Common myeloid progenitor, CD34-positive (primary cell): ENCODE data around the gene SORBS1.

ENCODE experiments used
- CTCF ChIA-PET: fragments of 350-600 bp; sonication (Branson Sonifier 250); formaldehyde crosslinking; loops from one replicate; lab custom pipeline; 2021; ENCODE audit warnings: antibody characterized with exemption; lab: Charles Lee
- POLR2A ChIA-PET: fragments of 350-600 bp; sonication (Branson Sonifier 250); formaldehyde crosslinking; loops from one replicate; lab custom pipeline; 2021; ENCODE audit warnings: antibody characterized with exemption; lab: Charles Lee
- DNase-seq, 3 donors: peaks; one replicate each; pipeline versions ENCODE4 v3.0.0 to v3.0.0-alpha.2; 2013
- H3K27ac ChIP-seq, 2 experiments: 1 replicate in 1 of 2; 2 replicates in 1 of 2; pipeline ENCODE4 v1.7.0; 2013; ENCODE audit warnings: inconsistent platforms in 2 of 2, low read length in 2 of 2, mild to moderate bottlenecking in 2 of 2, low read depth in 1 of 2, moderate library complexity in 1 of 2; ENCODE audit not compliant: severe bottlenecking in 2 of 2, insufficient read depth in 1 of 2, poor library complexity in 1 of 2
- H3K27me3 ChIP-seq, 5 experiments: replicated peaks in 2 of 5; 1 replicate in 3 of 5; 2 replicates in 2 of 5; pipeline versions ENCODE4 v1.6.1 to v1.7.0; 2013; ENCODE audit warnings: low read length in 4 of 5, mild to moderate bottlenecking in 2 of 5, moderate library complexity in 2 of 5, inconsistent platforms in 1 of 5; ENCODE audit not compliant: insufficient read depth in 5 of 5, control insufficient read depth in 4 of 5
- H3K36me3 ChIP-seq, 4 experiments: 1 replicate in 2 of 4; 2 replicates in 2 of 4; pipeline versions ENCODE4 v1.6.1 to v1.7.0; 2013; ENCODE audit warnings: low read length in 3 of 4, control low read depth in 1 of 4, mild to moderate bottlenecking in 1 of 4; ENCODE audit not compliant: control insufficient read depth in 4 of 4, insufficient read depth in 4 of 4
- H3K4me1 ChIP-seq, 4 experiments: 1 replicate in 3 of 4; 2 replicates in 1 of 4; pipeline versions ENCODE4 v1.6.1 to v1.7.1; 2013; ENCODE audit warnings: low read length in 3 of 4, mild to moderate bottlenecking in 3 of 4, control low read depth in 1 of 4, inconsistent platforms in 1 of 4, moderate library complexity in 1 of 4; ENCODE audit not compliant: control insufficient read depth in 4 of 4, insufficient read depth in 4 of 4; ENCODE audit errors: control extremely low read depth in 1 of 4
- H3K4me3 ChIP-seq, 7 experiments: 1 replicate in 4 of 7; 2 replicates in 3 of 7; pipeline versions ENCODE4 v1.5.1 to v1.7.0; 2013; ENCODE audit warnings: mild to moderate bottlenecking in 7 of 7, low read length in 6 of 7, moderate library complexity in 6 of 7, inconsistent platforms in 2 of 7, low read depth in 2 of 7, control low read depth in 1 of 7; ENCODE audit not compliant: insufficient read depth in 4 of 7, control insufficient read depth in 1 of 7; ENCODE audit errors: extremely low read depth in 1 of 7
- H3K9me3 ChIP-seq, 5 experiments: 1 replicate in 4 of 5; 2 replicates in 1 of 5; pipeline versions ENCODE4 v1.6.1 to v1.7.1; 2013; ENCODE audit warnings: low read length in 4 of 5, mild to moderate bottlenecking in 2 of 5, inconsistent platforms in 1 of 5, low read depth in 1 of 5, moderate library complexity in 1 of 5; ENCODE audit not compliant: control insufficient read depth in 4 of 5, insufficient read depth in 2 of 5; ENCODE audit errors: control extremely low read depth in 1 of 5
- WGBS: methylation state at CpG from one replicate; pipeline ENCODE4 v1.1.5; 2013; ENCODE audit not compliant: insufficient coverage; 5-methylcytosine and 5-hydroxymethylcytosine counted together

SORBS1 gene

DNA sequence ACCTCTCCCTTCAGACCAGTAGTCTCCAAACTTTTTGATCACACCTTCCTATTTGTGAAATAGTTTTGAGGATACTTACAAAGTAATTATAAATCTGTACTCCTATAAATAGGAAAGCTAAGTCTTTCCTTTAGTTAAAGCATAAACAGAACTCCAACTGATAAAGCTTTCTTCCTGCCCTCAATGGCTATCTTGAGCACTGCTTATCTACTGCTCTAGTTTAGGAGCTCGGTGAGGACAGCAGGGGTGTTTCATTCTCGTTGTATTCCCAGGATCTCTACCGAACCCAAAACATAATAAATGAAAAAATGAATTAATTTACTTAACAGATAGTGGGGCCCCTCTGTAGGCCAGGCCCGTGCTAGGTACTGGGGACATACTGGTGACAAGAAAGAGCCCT is 17.7 kb downstream of the SORBS1 start:
- no peak overlapping the region for H3K4me3 ChIP-seq
- no peaks in the 10 kb centered on the region for H3K4me1 ChIP-seq
- H3K27me3 ChIP-seq = no peaks in the 10 kb centered on the region
- no peaks in the 10 kb centered on the region for H3K36me3 ChIP-seq
- CTCF ChIA-PET = interaction anchor here (1.4 kb wide), 1 partner anchor 16 kb away, joined by 3 read pairs; no protein-coding TSS in a partner anchor
- no peak for DNase-seq
- WGBS = 100% methylated on average over 1 of the region's 4 CpGs
- POLR2A ChIA-PET = no interaction called here
- no peaks in the 10 kb centered on the region for H3K9me3 ChIP-seq
- no peak overlapping the region for H3K27ac ChIP-seq

- Histone ChIP-seq H3K4me3 (no peak overlapping the region), H3K27ac (no peak overlapping the region), H3K36me3 (no peaks in the 10 kb centered on the region), H3K9me3 (no peaks in the 10 kb centered on the region), H3K27me3 (no peaks in the 10 kb centered on the region), H3K4me1 (no peaks in the 10 kb centered on the region)
- DNase-seq = no peak
- WGBS = 94% methylated on average over 2 of the region's 2 CpGs
- POLR2A ChIA-PET = no interaction called here
- CTCF ChIA-PET = interaction anchor here (1.4 kb wide), 1 partner anchor 16 kb away, joined by 3 read pairs; no protein-coding TSS in a partner anchor
These were observed 18.4 kb downstream of the SORBS1 start for GRCh38 chr10:95542761-95543160.

GRCh38 chr10:95542330-95542729 is 18.8 kb downstream of the SORBS1 start:
- Histone ChIP-seq H3K27ac (no peak overlapping the region), H3K9me3 (no peaks in the 10 kb centered on the region), H3K27me3 (no peaks in the 10 kb centered on the region), H3K36me3 (no peaks in the 10 kb centered on the region), H3K4me1 (no peaks in the 10 kb centered on the region), H3K4me3 (no peak overlapping the region)
- 95% methylated on average over 2 of the region's 4 CpGs for WGBS
- CTCF ChIA-PET = interaction anchor here (1.4 kb wide), 1 partner anchor 15 kb away, joined by 3 read pairs; no protein-coding TSS in a partner anchor
- DNase-seq = no peak
- POLR2A ChIA-PET = no interaction called here

GRCh38 chr10:95540514-95541052 is 20.6 kb downstream of the SORBS1 start:
- WGBS = 100% methylated on average over 1 of the region's 2 CpGs
- POLR2A ChIA-PET = no interaction called here

GRCh38 chr10:95539560-95540284 is 21.4 kb downstream of the SORBS1 start:
- H3K27ac ChIP-seq = no peak overlapping the region
- peaks cover 0 to 8% (median 5%) of the 10 kb centered on the region in 4 experiments for H3K4me1 ChIP-seq
- ChIA-PET CTCF (interaction anchor here (1.7 kb wide), 1 partner anchor 10 kb away, joined by 4 read pairs; no protein-coding TSS in a partner anchor), POLR2A (no interaction called here)
- H3K36me3 ChIP-seq = no peaks in the 10 kb centered on the region
- no peaks in the 10 kb centered on the region for H3K27me3 ChIP-seq
- no peak for DNase-seq
- H3K4me3 ChIP-seq = no peak overlapping the region
- 93% methylated on average over 7 of the region's 7 CpGs for WGBS
- H3K9me3 ChIP-seq = no peaks in the 10 kb centered on the region

More at GRCh38 chr10:95540514-95541052, 20.6 kb downstream of the SORBS1 start:
- H3K4me1 ChIP-seq = peaks cover 0 to 8% (median 5%) of the 10 kb centered on the region in 4 experiments
- no peak overlapping the region for H3K27ac ChIP-seq
- H3K36me3 ChIP-seq = no peaks in the 10 kb centered on the region
- no peaks in the 10 kb centered on the region for H3K9me3 ChIP-seq
- H3K27me3 ChIP-seq = no peaks in the 10 kb centered on the region
- H3K4me3 ChIP-seq = no peak overlapping the region
- no peak for DNase-seq
- CTCF ChIA-PET = interaction anchor here (1.7 kb wide), 1 partner anchor 9 kb away, joined by 4 read pairs; no protein-coding TSS in a partner anchor

DNA sequence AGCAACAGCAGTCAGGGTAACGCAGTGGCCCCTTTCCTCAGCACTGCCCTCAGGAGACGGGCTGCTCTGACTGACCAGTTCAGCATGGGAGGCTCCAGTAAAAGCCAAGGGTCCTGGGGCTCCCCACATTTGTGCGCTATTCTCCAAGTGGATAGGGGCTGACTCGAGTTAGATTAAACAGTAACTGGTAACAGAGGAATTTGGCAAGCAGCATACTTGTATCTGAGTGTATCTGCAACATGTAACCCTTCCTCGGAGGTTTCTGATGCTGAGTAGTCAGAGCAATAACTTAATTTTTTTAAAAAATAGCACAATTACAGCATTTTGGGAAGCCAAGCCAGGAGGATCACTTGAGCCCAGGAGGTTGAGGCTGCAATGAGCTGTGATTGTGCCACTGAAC is 22.8 kb downstream of the SORBS1 start:
- POLR2A ChIA-PET = no interaction called here
- 100% methylated on average over 4 of the region's 5 CpGs for WGBS

GRCh38 chr10:95537542-95537927 is 23.6 kb downstream of the SORBS1 start:
- H3K36me3 ChIP-seq = no peaks in the 10 kb centered on the region

More for the DNA sequence above, 22.8 kb downstream of the SORBS1 start:
- DNase-seq = no peak
- no peaks in the 10 kb centered on the region for H3K27me3 ChIP-seq
- no peak overlapping the region for H3K4me3 ChIP-seq
- CTCF ChIA-PET = no interaction called here
- H3K27ac ChIP-seq = no peak overlapping the region
- H3K9me3 ChIP-seq = no peaks in the 10 kb centered on the region
- no peaks in the 10 kb centered on the region for H3K36me3 ChIP-seq
- H3K4me1 ChIP-seq = peaks cover 0 to 14% (median 10%) of the 10 kb centered on the region in 4 experiments

More at GRCh38 chr10:95537542-95537927, 23.6 kb downstream of the SORBS1 start:
- WGBS = 88% methylated on average over 4 of the region's 4 CpGs
- CTCF ChIA-PET = interaction anchor here (0.7 to 1.3 kb wide), 2 partner anchors 12 to 106 kb away, joined by 3 read pairs; no protein-coding TSS in a partner anchor
- no peak overlapping the region for H3K27ac ChIP-seq
- peaks cover 4 to 22% (median 16%) of the 10 kb centered on the region in 4 experiments for H3K4me1 ChIP-seq
- POLR2A ChIA-PET = no interaction called here
- no peaks in the 10 kb centered on the region for H3K9me3 ChIP-seq
- no peak overlapping the region for H3K4me3 ChIP-seq
- no peaks in the 10 kb centered on the region for H3K27me3 ChIP-seq
- DNase-seq = no peak
